H9 (cell line): ENCODE data around the gene CELA2B. TPM values are rescaled to one million over a fixed set of nuclear protein-coding genes. Genes with fewer than 3 reads are reported as not detected.

ENCODE experiments used
- DNase-seq: peaks from one replicate; pipeline ENCODE4 v3.0.0-alpha.2; 2017
- H2AFZ ChIP-seq: one replicate; pipeline ENCODE4 v1.6.1; 2013; ENCODE audit warnings: mild to moderate bottlenecking, low read length, control low read depth, moderate library complexity
- H2AK5ac ChIP-seq: 2 replicates; pipeline ENCODE4 v1.6.1; 2013; ENCODE audit warnings: low read length, control low read depth, mixed read lengths; ENCODE audit not compliant: insufficient read length
- H2BK120ac ChIP-seq: one replicate; pipeline ENCODE4 v1.6.1; 2013; ENCODE audit warnings: low read depth, mild to moderate bottlenecking, low read length, control low read depth, inconsistent platforms; ENCODE audit not compliant: poor library complexity, severe bottlenecking
- H2BK12ac ChIP-seq: 2 replicates; pipeline ENCODE4 v1.6.1; 2013; ENCODE audit warnings: low read length, control low read depth, mixed read lengths, low read depth; ENCODE audit not compliant: insufficient read length
- H2BK15ac ChIP-seq: 2 replicates; pipeline ENCODE4 v1.6.1; 2013; ENCODE audit warnings: low read depth, low read length, control low read depth
- H2BK20ac ChIP-seq: one replicate; pipeline ENCODE4 v1.6.1; 2013; ENCODE audit warnings: low read depth, mild to moderate bottlenecking, low read length, control low read depth, inconsistent platforms; ENCODE audit not compliant: poor library complexity, severe bottlenecking
- H2BK5ac ChIP-seq: 2 replicates; pipeline ENCODE4 v1.6.1; 2013; ENCODE audit warnings: low read length, control low read depth, mixed read lengths; ENCODE audit not compliant: insufficient read length
- H3K14ac ChIP-seq: 2 replicates; pipeline ENCODE4 v1.6.1; 2013; ENCODE audit warnings: low read length, control low read depth; ENCODE audit not compliant: insufficient read depth
- H3K18ac ChIP-seq: 2 replicates; pipeline ENCODE4 v1.6.1; 2013; ENCODE audit warnings: low read depth, mild to moderate bottlenecking, mixed read lengths, low read length, control low read depth; ENCODE audit not compliant: insufficient read length
- H3K23ac ChIP-seq: 2 replicates; pipeline ENCODE4 v1.6.1; 2013; ENCODE audit warnings: low read length, control low read depth, mixed read lengths, low read depth; ENCODE audit not compliant: insufficient read length
- H3K23me2 ChIP-seq: 2 replicates; pipeline ENCODE4 v1.6.1; 2013; ENCODE audit warnings: low read depth, mild to moderate bottlenecking, mixed read lengths, low read length, control low read depth; ENCODE audit not compliant: insufficient read length, poor library complexity, severe bottlenecking
- H3K27ac ChIP-seq: 2 replicates; pipeline ENCODE4 v1.5.1; 2013; ENCODE audit warnings: low read length, control low read depth, mixed read lengths, low read depth; ENCODE audit not compliant: insufficient read length
- H3K27me3 ChIP-seq: 2 replicates; pipeline ENCODE4 v1.6.1; 2013; ENCODE audit warnings: low read length, control low read depth, inconsistent platforms; ENCODE audit not compliant: insufficient read depth
- H3K4ac ChIP-seq: 2 replicates; pipeline ENCODE4 v1.6.1; 2013; ENCODE audit warnings: low read depth, mild to moderate bottlenecking, control low read depth, inconsistent platforms, low read length, moderate library complexity
- H3K4me1 ChIP-seq: 2 replicates; pipeline ENCODE4 v1.6.1; 2013; ENCODE audit warnings: low read length, control low read depth, inconsistent platforms; ENCODE audit not compliant: insufficient read depth
- H3K4me2 ChIP-seq: 2 replicates; pipeline ENCODE4 v1.6.1; 2013; ENCODE audit warnings: low read length, control low read depth, mixed read lengths; ENCODE audit not compliant: insufficient read length, insufficient read depth
- H3K56ac ChIP-seq: 2 replicates; pipeline ENCODE4 v1.6.1; 2013; ENCODE audit warnings: low read depth, mild to moderate bottlenecking, mixed read lengths, low read length, control low read depth; ENCODE audit not compliant: insufficient read length
- H3K79me1 ChIP-seq: 2 replicates; pipeline ENCODE4 v1.6.1; 2013; ENCODE audit warnings: low read depth, mild to moderate bottlenecking, moderate library complexity, low read length, control low read depth, inconsistent platforms; ENCODE audit not compliant: insufficient read depth, poor library complexity, severe bottlenecking
- H3K79me2 ChIP-seq: 2 replicates; pipeline ENCODE4 v1.6.1; 2013; ENCODE audit warnings: low read length, control low read depth, inconsistent platforms; ENCODE audit not compliant: insufficient read depth
- H3K9ac ChIP-seq: 2 replicates; pipeline ENCODE4 v1.6.1; 2013; ENCODE audit warnings: low read length, control low read depth, mixed read lengths; ENCODE audit not compliant: insufficient read length; ENCODE audit errors: extremely low read depth
- H3K9me3 ChIP-seq: one replicate; pipeline ENCODE4 v1.6.1; 2013; ENCODE audit warnings: low read depth, low read length, inconsistent platforms; ENCODE audit not compliant: control insufficient read depth
- H3T11ph ChIP-seq: one replicate; pipeline ENCODE4 v1.6.1; 2013; ENCODE audit warnings: mild to moderate bottlenecking, low read length, control low read depth, inconsistent platforms
- H4K20me1 ChIP-seq: one replicate; pipeline ENCODE4 v1.6.1; 2013; ENCODE audit not compliant: control insufficient read depth, insufficient read length, insufficient read depth
- H4K5ac ChIP-seq: 2 replicates; pipeline ENCODE4 v1.6.1; 2013; ENCODE audit warnings: low read depth, mild to moderate bottlenecking, mixed read lengths, low read length, control low read depth; ENCODE audit not compliant: insufficient read length
- H4K8ac ChIP-seq: replicated peaks from 2 replicates; pipeline ENCODE4 v1.6.1; 2013; ENCODE audit warnings: low read length, control low read depth, mixed read lengths, low read depth; ENCODE audit not compliant: insufficient read length
- H4K91ac ChIP-seq: 2 replicates; pipeline ENCODE4 v1.6.1; 2013; ENCODE audit warnings: low read depth, mild to moderate bottlenecking, moderate library complexity, mixed read lengths, low read length, control low read depth; ENCODE audit not compliant: insufficient read length
- H3K27ac Mint-ChIP-seq, 3 experiments: 2 replicates in 2 of 3; 3 replicates in 1 of 3; pipeline ENCODE4 v1.8.0; 2020 to 2021; ENCODE audit warnings: mixed read lengths in 3 of 3, mild to moderate bottlenecking in 1 of 3, moderate library complexity in 1 of 3
- H3K27me3 Mint-ChIP-seq: 2 replicates; pipeline ENCODE4 v1.8.0; 2021; ENCODE audit warnings: low read depth, mild to moderate bottlenecking, moderate library complexity, mixed read lengths
- H3K36me3 Mint-ChIP-seq, 3 experiments: 2 replicates in 2 of 3; 3 replicates in 1 of 3; pipeline ENCODE4 v1.8.0; 2020 to 2021; ENCODE audit warnings: low read depth in 3 of 3, mixed read lengths in 3 of 3; ENCODE audit not compliant: insufficient read depth in 1 of 3
- H3K4me1 Mint-ChIP-seq, 2 experiments: 2 replicates each; pipeline ENCODE4 v1.8.0; 2020; ENCODE audit warnings: mixed read lengths in 2 of 2
- H3K4me3 Mint-ChIP-seq, 2 experiments: 2 replicates in 1 of 2; 3 replicates in 1 of 2; pipeline ENCODE4 v1.8.0; 2020 to 2021; ENCODE audit warnings: mild to moderate bottlenecking in 2 of 2, mixed read lengths in 2 of 2, moderate library complexity in 1 of 2
- H3K9me3 Mint-ChIP-seq, 2 experiments: 2 replicates in 1 of 2; 3 replicates in 1 of 2; pipeline ENCODE4 v1.8.0; 2020; ENCODE audit warnings: mild to moderate bottlenecking in 2 of 2, mixed read lengths in 2 of 2, moderate library complexity in 1 of 2
- WGBS: extraction: QIAGEN DNeasy Blood & Tissue Kit; methylation state at CpG from one replicate; pipeline ENCODE4 v1.1.7; 2013; ENCODE audit warnings: missing lambda C conversion rate, low lambda C conversion rate, mixed read lengths; ENCODE audit not compliant: insufficient read length; ENCODE audit errors: extremely low coverage; 5-methylcytosine and 5-hydroxymethylcytosine counted together
- total RNA-seq: library from RNA; stranded (reverse); gene quantifications from 2 replicates; pipeline ENCODE4 v1.2.1, GENCODE V29; 2021
- TF ChIP-seq, protein P1 (sequence below): fragments of 200-600 bp; sonication (generic); conservative IDR thresholded peaks from 3 replicates; pipeline ENCODE4 v1.8.0; 2021; ENCODE audit warnings: antibody characterized with exemption, mild to moderate bottlenecking

The CELA2B gene
- total RNA-seq, 1 experiment from 2014 or later: not detected

DNA sequence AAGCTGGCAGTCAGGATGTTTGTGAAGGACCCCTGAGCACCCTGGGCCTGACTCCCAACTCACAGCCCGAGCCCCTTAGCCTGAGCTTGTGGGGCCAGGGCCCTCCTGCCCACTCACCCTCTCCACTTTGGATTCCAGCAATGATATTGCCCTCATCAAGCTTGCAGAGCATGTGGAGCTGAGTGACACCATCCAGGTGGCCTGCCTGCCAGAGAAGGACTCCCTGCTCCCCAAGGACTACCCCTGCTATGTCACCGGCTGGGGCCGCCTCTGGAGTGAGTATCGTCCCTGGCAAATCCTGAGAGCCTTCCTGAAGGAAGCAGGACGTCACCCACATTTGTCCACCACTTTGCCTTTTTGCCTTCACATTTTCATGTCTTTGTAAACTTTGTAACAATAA is 32.6 kb upstream of the CELA2B start:
- H3T11ph ChIP-seq: no peak overlapping the region
- TF ChIP-seq, protein P1, sequence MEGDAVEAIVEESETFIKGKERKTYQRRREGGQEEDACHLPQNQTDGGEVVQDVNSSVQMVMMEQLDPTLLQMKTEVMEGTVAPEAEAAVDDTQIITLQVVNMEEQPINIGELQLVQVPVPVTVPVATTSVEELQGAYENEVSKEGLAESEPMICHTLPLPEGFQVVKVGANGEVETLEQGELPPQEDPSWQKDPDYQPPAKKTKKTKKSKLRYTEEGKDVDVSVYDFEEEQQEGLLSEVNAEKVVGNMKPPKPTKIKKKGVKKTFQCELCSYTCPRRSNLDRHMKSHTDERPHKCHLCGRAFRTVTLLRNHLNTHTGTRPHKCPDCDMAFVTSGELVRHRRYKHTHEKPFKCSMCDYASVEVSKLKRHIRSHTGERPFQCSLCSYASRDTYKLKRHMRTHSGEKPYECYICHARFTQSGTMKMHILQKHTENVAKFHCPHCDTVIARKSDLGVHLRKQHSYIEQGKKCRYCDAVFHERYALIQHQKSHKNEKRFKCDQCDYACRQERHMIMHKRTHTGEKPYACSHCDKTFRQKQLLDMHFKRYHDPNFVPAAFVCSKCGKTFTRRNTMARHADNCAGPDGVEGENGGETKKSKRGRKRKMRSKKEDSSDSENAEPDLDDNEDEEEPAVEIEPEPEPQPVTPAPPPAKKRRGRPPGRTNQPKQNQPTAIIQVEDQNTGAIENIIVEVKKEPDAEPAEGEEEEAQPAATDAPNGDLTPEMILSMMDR: no peak
- WGBS: no CpG with 5 or more reads among the region's 5 CpGs
- H3K56ac ChIP-seq: no peak overlapping the region
- no peak overlapping the region for H4K8ac ChIP-seq
- H2AK5ac ChIP-seq: no peak overlapping the region
- H2BK15ac ChIP-seq: no peak overlapping the region
- no peak overlapping the region for H4K5ac ChIP-seq
- H3K14ac ChIP-seq: no peak overlapping the region
- no peaks in the 10 kb centered on the region for H3K23me2 ChIP-seq
- no peak overlapping the region for H3K4me2 ChIP-seq
- H2AFZ ChIP-seq: no peak overlapping the region
- Mint-ChIP-seq H3K36me3 (no peaks in the 10 kb centered on the region), H3K9me3 (no peaks in the 10 kb centered on the region; a peak in 1 of 5 replicates), H3K4me3 (no peak overlapping the region), H3K27me3 (peaks cover 6% of the 10 kb centered on the region), H3K4me1 (no peaks in the 10 kb centered on the region), H3K27ac (no peak overlapping the region)
- H2BK5ac ChIP-seq: no peak overlapping the region
- no peak overlapping the region for H3K18ac ChIP-seq
- H3K4me1 ChIP-seq: no peaks in the 10 kb centered on the region
- no peaks in the 10 kb centered on the region for H3K79me2 ChIP-seq
- no peaks in the 10 kb centered on the region for H4K20me1 ChIP-seq
- no peak overlapping the region for H3K23ac ChIP-seq
- H3K9me3 ChIP-seq: no peaks in the 10 kb centered on the region
- no peaks in the 10 kb centered on the region for H3K27me3 ChIP-seq
- no peak overlapping the region for H2BK120ac ChIP-seq
- no peak overlapping the region for H2BK20ac ChIP-seq
- H3K4ac ChIP-seq: no peak overlapping the region
- DNase-seq: no peak
- H2BK12ac ChIP-seq: no peak overlapping the region
- no peak overlapping the region for H3K27ac ChIP-seq
- H3K79me1 ChIP-seq: no peaks in the 10 kb centered on the region
- no peak overlapping the region for H3K9ac ChIP-seq
- no peak overlapping the region for H4K91ac ChIP-seq
